Stimulated activated CD4-positive, alpha-beta T cell treated with anti-CD3 and anti-CD28 coated beads, Interleukin-4, amount 100 ng/mL, for 24 hours (primary cell): ENCODE measurements around the gene AIRE.
"Not testable (repeated sequence)": the region's sequence is repeated elsewhere in the genome, so short reads cannot be mapped to it uniquely, and the experiment has no call there.

Experiments used
- DNase-seq: peaks from one replicate; pipeline ENCODE4 v3.0.0-alpha.2; 2020

The AIRE gene

GRCh38 chr21:44267655-44268142, 18.0 kb upstream of the AIRE start:
- peak; percentile 15 for DNase-seq

GRCh38 chr21:44269090-44269489, 16.6 kb upstream of the AIRE start:
- DNase-seq = no peak

GRCh38 chr21:44271558-44272283, 14.0 kb upstream of the AIRE start:
- DNase-seq = no peak

GRCh38 chr21:44272284-44272858, 13.3 kb upstream of the AIRE start:
- no peak for DNase-seq

- DNase-seq = no peak
Measured at GRCh38 chr21:44273046-44273445, 12.6 kb upstream of the AIRE start.

- DNase-seq = no peak
Measured at GRCh38 chr21:44275041-44275440, 10.6 kb upstream of the AIRE start.

GRCh38 chr21:44279354-44280260, 6.1 kb upstream of the AIRE start:
- DNase-seq = no peak

- no peak for DNase-seq
Measured at GRCh38 chr21:44281801-44282200, 3.9 kb upstream of the AIRE start.

- no peak for DNase-seq
Measured at GRCh38 chr21:44282370-44282769, 3.3 kb upstream of the AIRE start.

- DNase-seq = not testable (repeated sequence)
Measured at GRCh38 chr21:44283211-44283785, 2.4 kb upstream of the AIRE start.

GRCh38 chr21:44283948-44284347, 1.7 kb upstream of the AIRE start:
- DNase-seq = no peak

- DNase-seq = no peak
Measured at GRCh38 chr21:44286086-44286715, 525 bp downstream of the AIRE start.

GRCh38 chr21:44286716-44287632, 1.3 kb downstream of the AIRE start:
- no peak for DNase-seq

GRCh38 chr21:44288251-44289110, 2.8 kb downstream of the AIRE start:
- DNase-seq = no peak

- no peak for DNase-seq
Measured at GRCh38 chr21:44289381-44290010, 3.8 kb downstream of the AIRE start.

- no peak for DNase-seq
Measured at GRCh38 chr21:44290327-44291077, 4.8 kb downstream of the AIRE start.

GRCh38 chr21:44291078-44291935, 5.6 kb downstream of the AIRE start:
- DNase-seq = no peak
